Measurements from ENCODE around the gene RNF181. TPM values are rescaled to one million over a fixed set of nuclear protein-coding genes. Genes with fewer than 3 reads are reported as not detected.

The RNF181 gene
- total and polyA plus RNA-seq, 2 of the 13 experiments (the other 11 are each of a cell fraction or from before 2014, with no cell fraction given), result 224 to 578 TPM

- TF ChIP-seq ZSCAN9 (CRISPR knock-in tag; IDR thresholded peaks at IDR 0.05; ENCODE audit: borderline replicate concordance) (peak; percentile 55; the same call in 1 of the 2 replicates), ZNF674 (CRISPR knock-in tag; IDR thresholded peaks at IDR 0.05; ENCODE audit: low read depth) (0 out of 2 replicates have a peak, but pooled peaks have one; percentile 84), RARA (CRISPR knock-in tag; IDR thresholded peaks at IDR 0.05) (no peak), PHF21A (CRISPR knock-in tag; IDR thresholded peaks at IDR 0.05) (peak; percentile 93; the same call in 1 of the 2 replicates), SYNCRIP (IDR thresholded peaks at IDR 0.05; ENCODE audit: insufficient read depth, low read depth, low read length) (no peak), HMG20B (CRISPR knock-in tag; conservative IDR thresholded peaks at IDR 0.05) (0 out of 2 replicates have a peak, but pooled peaks have one; percentile 13), ZNF713 (CRISPR knock-in tag; IDR thresholded peaks at IDR 0.05) (no peak), TAF15 (IDR thresholded peaks at IDR 0.05; ENCODE audit: low read depth, low read length, poor library complexity, severe bottlenecking) (no peak), MLLT10 (CRISPR knock-in tag; IDR thresholded peaks at IDR 0.05) (no peak), SOX5 (CRISPR knock-in tag; IDR thresholded peaks at IDR 0.05; ENCODE audit: borderline replicate concordance) (no peak; the same call in none of the 2 replicates), PHF5A (CRISPR knock-in tag; IDR thresholded peaks at IDR 0.05; ENCODE audit: low read depth, unreplicated experiment) (peak; percentile 18), KDM5A (IDR thresholded peaks at IDR 0.05; ENCODE audit: borderline replicate concordance, low read length) (peak; percentile 92), ZZZ3 (CRISPR knock-in tag; IDR thresholded peaks at IDR 0.05; ENCODE audit: borderline replicate concordance) (no peak; the same call in 1 of the 2 replicates), NFATC3 (CRISPR knock-in tag; IDR thresholded peaks at IDR 0.05) (peak; percentile 72; the same call in 1 of the 2 replicates), PAF1 (CRISPR knock-in tag; IDR thresholded peaks at IDR 0.05) (no peak), HOXD1 (CRISPR knock-in tag; IDR thresholded peaks at IDR 0.05) (no peak; the same call in 1 of the 2 replicates), RBM22 (optimal IDR thresholded peaks at IDR 0.05; ENCODE audit: low read length) (no peak), NFRKB (IDR thresholded peaks at IDR 0.05) (no peak), ZKSCAN1 (IDR thresholded peaks at IDR 0.05; ENCODE audit: low read length) (no peak), MTERF4 (CRISPR knock-in tag; IDR thresholded peaks at IDR 0.05) (0 out of 2 replicates have a peak, but pooled peaks have one; percentile 9), KLF12 (CRISPR knock-in tag; IDR thresholded peaks at IDR 0.05; ENCODE audit: borderline replicate concordance) (no peak), ZNF777 (CRISPR knock-in tag; IDR thresholded peaks at IDR 0.05) (peak; percentile 60), GATAD1 (CRISPR knock-in tag; IDR thresholded peaks at IDR 0.05) (peak; percentile 90), ZNF235 (CRISPR knock-in tag; IDR thresholded peaks at IDR 0.05; ENCODE audit: borderline replicate concordance) (peak; percentile 93; the same call in 1 of the 2 replicates), ZNF7 (CRISPR knock-in tag; IDR thresholded peaks at IDR 0.05) (no peak), KLF11 (CRISPR knock-in tag; IDR thresholded peaks at IDR 0.05) (peak; percentile 18; the same call in 1 of the 2 replicates), U2AF2 (IDR thresholded peaks at IDR 0.05; ENCODE audit: low read depth, low read length) (no peak; the same call in 1 of the 2 replicates)
- TF ChIP-seq, protein P1, sequence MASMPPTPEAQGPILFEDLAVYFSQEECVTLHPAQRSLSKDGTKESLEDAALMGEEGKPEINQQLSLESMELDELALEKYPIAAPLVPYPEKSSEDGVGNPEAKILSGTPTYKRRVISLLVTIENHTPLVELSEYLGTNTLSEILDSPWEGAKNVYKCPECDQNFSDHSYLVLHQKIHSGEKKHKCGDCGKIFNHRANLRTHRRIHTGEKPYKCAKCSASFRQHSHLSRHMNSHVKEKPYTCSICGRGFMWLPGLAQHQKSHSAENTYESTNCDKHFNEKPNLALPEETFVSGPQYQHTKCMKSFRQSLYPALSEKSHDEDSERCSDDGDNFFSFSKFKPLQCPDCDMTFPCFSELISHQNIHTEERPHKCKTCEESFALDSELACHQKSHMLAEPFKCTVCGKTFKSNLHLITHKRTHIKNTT (CRISPR knock-in tag; IDR thresholded peaks at IDR 0.05), result no peak
- TF ChIP-seq, protein P2, sequence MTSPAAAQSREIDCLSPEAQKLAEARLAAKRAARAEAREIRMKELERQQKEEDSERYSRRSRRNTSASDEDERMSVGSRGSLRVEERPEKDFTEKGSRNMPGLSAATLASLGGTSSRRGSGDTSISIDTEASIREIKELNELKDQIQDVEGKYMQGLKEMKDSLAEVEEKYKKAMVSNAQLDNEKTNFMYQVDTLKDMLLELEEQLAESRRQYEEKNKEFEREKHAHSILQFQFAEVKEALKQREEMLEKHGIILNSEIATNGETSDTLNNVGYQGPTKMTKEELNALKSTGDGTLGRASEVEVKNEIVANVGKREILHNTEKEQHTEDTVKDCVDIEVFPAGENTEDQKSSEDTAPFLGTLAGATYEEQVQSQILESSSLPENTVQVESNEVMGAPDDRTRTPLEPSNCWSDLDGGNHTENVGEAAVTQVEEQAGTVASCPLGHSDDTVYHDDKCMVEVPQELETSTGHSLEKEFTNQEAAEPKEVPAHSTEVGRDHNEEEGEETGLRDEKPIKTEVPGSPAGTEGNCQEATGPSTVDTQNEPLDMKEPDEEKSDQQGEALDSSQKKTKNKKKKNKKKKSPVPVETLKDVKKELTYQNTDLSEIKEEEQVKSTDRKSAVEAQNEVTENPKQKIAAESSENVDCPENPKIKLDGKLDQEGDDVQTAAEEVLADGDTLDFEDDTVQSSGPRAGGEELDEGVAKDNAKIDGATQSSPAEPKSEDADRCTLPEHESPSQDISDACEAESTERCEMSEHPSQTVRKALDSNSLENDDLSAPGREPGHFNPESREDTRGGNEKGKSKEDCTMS (CRISPR knock-in tag; conservative IDR thresholded peaks at IDR 0.05), result no peak
Observed at GRCh38 chr2:85595301-85596025, at the start of gene RNF181 (continued).
